NT2/D1 (cell line): ENCODE measurements around the gene VAPB.

Source experiments
- DNase-seq: peaks from one replicate; pipeline ENCODE4 v3.0.0-alpha.2; 2011; ENCODE audit warnings: low read depth, low spot score
- H3K27me3 ChIP-seq: 2 replicates; pipeline ENCODE4 v1.6.0; 2011; ENCODE audit warnings: mild to moderate bottlenecking; ENCODE audit not compliant: insufficient read length, insufficient read depth
- H3K36me3 ChIP-seq: 2 replicates; pipeline ENCODE4 v1.6.1; 2011; ENCODE audit warnings: mild to moderate bottlenecking, low read length, mixed read lengths; ENCODE audit not compliant: insufficient read depth, insufficient read length
- H3K4me1 ChIP-seq: 2 replicates; pipeline ENCODE4 v1.5.1; 2011; ENCODE audit not compliant: insufficient read depth, insufficient read length
- H3K4me3 ChIP-seq: 2 replicates; pipeline ENCODE4 v1.5.1; 2011; ENCODE audit warnings: low read depth; ENCODE audit not compliant: insufficient read length
- H3K9ac ChIP-seq: 2 replicates; pipeline ENCODE4 v1.6.0; 2011; ENCODE audit warnings: low read depth; ENCODE audit not compliant: insufficient read length
- H3K9me3 ChIP-seq: 2 replicates; pipeline ENCODE4 v1.5.1; 2011; ENCODE audit warnings: mild to moderate bottlenecking, low read length; ENCODE audit not compliant: insufficient read depth
- SUZ12 ChIP-seq: IDR thresholded peaks from 2 replicates; pipeline ENCODE4 v1.6.1; 2011; ENCODE audit not compliant: insufficient read length, insufficient read depth; ENCODE audit errors: extremely low read depth
- YY1 ChIP-seq: IDR thresholded peaks from 2 replicates; pipeline ENCODE4 v1.6.1; 2011; ENCODE audit not compliant: insufficient read length, insufficient read depth
- ZNF274 ChIP-seq: IDR thresholded peaks from 2 replicates; pipeline ENCODE4 v1.6.1; 2011; ENCODE audit warnings: mild to moderate bottlenecking, low read depth, low read length

The VAPB gene

GRCh38 chr20:58377766-58378401 is 11.1 kb upstream of the VAPB start:
- Histone ChIP-seq H3K9me3 (peaks cover 24% of the 10 kb centered on the region), H3K9ac (no peak overlapping the region), H3K4me1 (peaks cover 11% of the 10 kb centered on the region), H3K36me3 (no peaks in the 10 kb centered on the region), H3K4me3 (no peak overlapping the region), H3K27me3 (no peaks in the 10 kb centered on the region)
- no peak for DNase-seq
- no peak for TF ChIP-seq SUZ12
- no peak for TF ChIP-seq YY1
- no peak for TF ChIP-seq ZNF274

GRCh38 chr20:58378704-58379103 is 10.3 kb upstream of the VAPB start:
- Histone ChIP-seq H3K27me3 (no peaks in the 10 kb centered on the region), H3K36me3 (no peaks in the 10 kb centered on the region), H3K9me3 (peaks cover 24% of the 10 kb centered on the region), H3K9ac (no peak overlapping the region), H3K4me3 (no peak overlapping the region), H3K4me1 (peaks cover 11% of the 10 kb centered on the region)
- no peak for DNase-seq
- TF ChIP-seq SUZ12 (no peak), YY1 (no peak), ZNF274 (no peak)

- H3K4me3 ChIP-seq: no peak overlapping the region
- H3K27me3 ChIP-seq: no peaks in the 10 kb centered on the region
These were observed 7.4 kb upstream of the VAPB start for GRCh38 chr20:58381627-58382026.

DNA sequence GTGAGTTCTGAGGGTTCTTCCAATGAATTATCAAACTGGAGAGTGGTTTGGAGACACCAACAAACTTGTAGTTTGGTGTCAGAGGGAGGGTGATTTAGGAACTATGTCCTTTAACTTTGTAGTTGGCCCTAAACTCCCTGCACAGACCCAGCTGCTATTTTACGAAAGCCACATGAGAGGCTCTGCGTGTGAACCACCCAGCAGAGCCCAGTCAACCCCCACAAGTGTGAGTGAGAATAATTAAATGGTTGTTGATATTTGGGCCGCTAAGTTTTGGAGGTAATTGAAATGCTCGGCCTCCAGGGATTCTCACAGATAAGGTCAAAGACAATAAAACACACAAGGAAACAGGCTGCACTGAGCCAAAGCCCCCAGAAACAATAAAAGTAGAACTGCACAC is 6.9 kb upstream of the VAPB start:
- no peak for DNase-seq
- H3K27me3 ChIP-seq: no peaks in the 10 kb centered on the region
- no peak for TF ChIP-seq SUZ12
- TF ChIP-seq YY1: no peak
- no peak for TF ChIP-seq ZNF274

More at GRCh38 chr20:58381627-58382026, 7.4 kb upstream of the VAPB start:
- Histone ChIP-seq H3K9ac (no peak overlapping the region), H3K36me3 (no peaks in the 10 kb centered on the region), H3K9me3 (peaks cover 24% of the 10 kb centered on the region), H3K4me1 (no peaks in the 10 kb centered on the region)
- no peak for DNase-seq
- no peak for TF ChIP-seq SUZ12
- no peak for TF ChIP-seq ZNF274
- no peak for TF ChIP-seq YY1

DNA sequence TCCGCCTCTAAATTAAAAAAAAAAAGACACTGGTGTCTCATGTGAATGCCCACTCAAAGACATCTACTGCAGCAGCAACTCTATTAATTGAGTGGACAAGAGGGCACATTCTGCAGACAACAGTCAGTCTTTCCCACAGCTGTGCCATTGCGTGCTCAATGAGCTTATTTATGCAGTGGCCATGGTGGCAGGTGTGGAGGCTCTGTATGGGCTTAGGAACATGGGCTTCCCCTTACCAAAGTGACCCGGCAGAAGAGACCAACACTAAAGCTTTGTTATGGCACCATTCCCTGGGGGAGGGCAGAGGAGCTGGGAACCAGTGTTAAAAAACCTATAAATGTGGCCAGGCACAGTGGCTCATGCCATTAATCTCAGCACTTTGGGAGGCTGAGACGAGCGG is 4.2 kb upstream of the VAPB start:
- DNase-seq: no peak
- Histone ChIP-seq H3K27me3 (no peaks in the 10 kb centered on the region), H3K9me3 (peaks cover 24% of the 10 kb centered on the region), H3K4me1 (no peaks in the 10 kb centered on the region), H3K9ac (no peak overlapping the region), H3K36me3 (peaks cover 2% of the 10 kb centered on the region), H3K4me3 (no peak overlapping the region)
- TF ChIP-seq ZNF274: no peak
- no peak for TF ChIP-seq YY1
- no peak for TF ChIP-seq SUZ12

More for the DNA sequence above, 6.9 kb upstream of the VAPB start:
- Histone ChIP-seq H3K4me1 (no peaks in the 10 kb centered on the region), H3K9ac (no peak overlapping the region), H3K4me3 (no peak overlapping the region), H3K36me3 (no peaks in the 10 kb centered on the region), H3K9me3 (peaks cover 24% of the 10 kb centered on the region)

DNA sequence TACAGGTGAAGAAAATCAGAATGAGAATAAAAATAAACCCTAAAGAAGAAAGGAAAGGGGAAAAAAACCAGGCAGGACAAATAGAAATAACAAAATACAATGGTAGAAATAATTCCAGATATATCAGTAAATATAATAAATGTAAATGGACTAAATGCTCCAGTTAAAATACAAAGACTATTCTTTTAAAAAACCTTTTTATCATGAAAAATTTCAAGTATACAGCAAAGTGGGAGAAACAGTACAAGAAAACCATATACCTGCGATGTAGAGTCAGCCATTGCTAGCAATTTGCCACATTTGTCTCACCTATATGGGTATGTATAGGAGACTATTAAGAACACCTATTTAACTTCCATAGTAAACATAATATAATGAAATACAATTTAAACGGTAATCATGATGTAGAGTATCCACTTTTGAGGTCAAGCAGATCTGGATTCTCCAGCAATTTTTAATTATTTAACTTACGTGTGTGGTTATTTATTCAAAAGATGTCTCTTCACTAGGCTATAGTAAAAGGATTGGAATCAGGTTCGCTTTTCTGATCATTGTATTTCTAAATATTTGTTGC is 914 bp upstream of the VAPB start:
- Histone ChIP-seq H3K9me3 (no peaks in the 10 kb centered on the region), H3K9ac (no peak overlapping the region), H3K27me3 (no peaks in the 10 kb centered on the region), H3K4me1 (peaks cover 7% of the 10 kb centered on the region), H3K36me3 (peaks cover 33% of the 10 kb centered on the region), H3K4me3 (no peak overlapping the region)
- TF ChIP-seq SUZ12 (no peak), YY1 (no peak), ZNF274 (no peak)
- no peak for DNase-seq

- peaks cover 7% of the 10 kb centered on the region for H3K4me1 ChIP-seq
- TF ChIP-seq SUZ12 (no peak), ZNF274 (no peak), YY1 (no peak)
- peaks cover 45% of the 10 kb centered on the region for H3K36me3 ChIP-seq
- no peaks in the 10 kb centered on the region for H3K27me3 ChIP-seq
- H3K4me3 ChIP-seq: peak overlapping the region; percentile 86
- DNase-seq: no peak
- H3K9ac ChIP-seq: peak overlapping the region; percentile 99
- no peaks in the 10 kb centered on the region for H3K9me3 ChIP-seq
These were observed 417 bp downstream of the VAPB start for GRCh38 chr20:58389324-58389967.
